OCI-LY1 (cell line): ENCODE data around the gene TRAPPC5.

Experiments used
- CTCF ChIP-seq: fragments of 200-600 bp; sonication (generic), shearing (Covaris generic); IDR thresholded peaks from 2 replicates; pipeline ENCODE4 v1.5.1; 2017; ENCODE audit warnings: mild to moderate bottlenecking, antibody characterized with exemption, low read length, moderate library complexity, mixed read lengths
- EZH2 ChIP-seq: fragments of 200-600 bp; sonication (generic), shearing (Covaris generic); IDR thresholded peaks from 2 replicates; pipeline ENCODE4 v1.8.0; 2017; ENCODE audit warnings: borderline replicate concordance, mixed run types, mild to moderate bottlenecking, antibody characterized with exemption, low read length, moderate library complexity, mixed read lengths

- no peak for TF ChIP-seq CTCF
- TF ChIP-seq EZH2, result no peak
These were observed 43.0 kb upstream of the TRAPPC5 start for GRCh38 chr19:7637374-7638256.
